Measurements from ENCODE around the gene ST8SIA2. TPM values are rescaled to one million over a fixed set of nuclear protein-coding genes. Genes with fewer than 3 reads are reported as not detected.

Gene ST8SIA2
- total and polyA plus RNA-seq, 4 donors = not detected

DNA sequence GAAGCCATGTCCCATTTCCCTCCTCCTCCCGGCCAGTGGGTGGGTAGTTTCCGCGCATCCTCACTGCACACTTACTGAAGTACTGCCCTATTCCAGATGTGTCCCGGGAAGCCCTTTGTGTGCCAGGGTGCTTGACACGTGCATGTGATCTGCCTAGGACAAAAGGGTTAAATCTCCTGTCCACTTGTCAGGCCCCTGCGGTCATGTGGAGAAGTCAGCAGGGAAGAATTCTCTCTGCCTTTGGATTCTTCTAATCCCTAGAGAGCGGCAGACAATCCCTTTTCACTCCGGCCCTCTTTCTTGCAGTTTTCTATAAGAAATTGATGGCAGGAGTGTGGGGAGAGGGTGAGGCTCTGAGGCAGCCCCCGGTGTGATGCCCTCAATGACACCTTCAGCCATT is 19.8 kb downstream of the ST8SIA2 start:
- H3K9ac ChIP-seq (ENCODE audit: low read depth in 1 of 2, low read length in 2 of 2) = no peak overlapping the region
- TF ChIP-seq TAF1 (conservative IDR thresholded peaks at IDR 0.05) (no peak), HNF4A (conservative IDR thresholded peaks at IDR 0.05) (no peak), JUND (IDR thresholded peaks at IDR 0.05) (no peak), NR2F2 (IDR thresholded peaks at IDR 0.05) (no peak), RAD21 (IDR thresholded peaks at IDR 0.05) (no peak), FOXA1 (IDR thresholded peaks at IDR 0.05) (no peak)
- TF ChIP-seq, protein P1, sequence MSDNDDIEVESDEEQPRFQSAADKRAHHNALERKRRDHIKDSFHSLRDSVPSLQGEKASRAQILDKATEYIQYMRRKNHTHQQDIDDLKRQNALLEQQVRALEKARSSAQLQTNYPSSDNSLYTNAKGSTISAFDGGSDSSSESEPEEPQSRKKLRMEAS (IDR thresholded peaks at IDR 0.05) = no peak
- no peaks in the 10 kb centered on the region for H3K4me1 ChIP-seq (ENCODE audit: control insufficient read depth in 4 of 4, insufficient read depth in 4 of 4, low read length in 3 of 4)
- no peak overlapping the region for H3K27ac ChIP-seq (ENCODE audit: low read depth in 1 of 2, low read length in 2 of 2)
- H3K9me3 ChIP-seq (ENCODE audit: control insufficient read depth in 4 of 4, low read length in 3 of 4) = no peaks in the 10 kb centered on the region
- H3K36me3 ChIP-seq (ENCODE audit: control insufficient read depth in 4 of 4, insufficient read depth in 3 of 4, low read depth in 1 of 4, low read length in 3 of 4) = no peaks in the 10 kb centered on the region
- no peak for DNase-seq (ENCODE audit: low spot score)
- peaks cover 0 to 11% (median 0%) of the 10 kb centered on the region in 4 donors for H3K27me3 ChIP-seq (ENCODE audit: control insufficient read depth in 4 of 4, insufficient read depth in 4 of 4, low read length in 3 of 4)
- WGBS = 57% methylated on average over 9 of the region's 9 CpGs
- H3K4me3 ChIP-seq (ENCODE audit: low read depth in 1 of 3, low read length in 3 of 3) = no peak overlapping the region

DNA sequence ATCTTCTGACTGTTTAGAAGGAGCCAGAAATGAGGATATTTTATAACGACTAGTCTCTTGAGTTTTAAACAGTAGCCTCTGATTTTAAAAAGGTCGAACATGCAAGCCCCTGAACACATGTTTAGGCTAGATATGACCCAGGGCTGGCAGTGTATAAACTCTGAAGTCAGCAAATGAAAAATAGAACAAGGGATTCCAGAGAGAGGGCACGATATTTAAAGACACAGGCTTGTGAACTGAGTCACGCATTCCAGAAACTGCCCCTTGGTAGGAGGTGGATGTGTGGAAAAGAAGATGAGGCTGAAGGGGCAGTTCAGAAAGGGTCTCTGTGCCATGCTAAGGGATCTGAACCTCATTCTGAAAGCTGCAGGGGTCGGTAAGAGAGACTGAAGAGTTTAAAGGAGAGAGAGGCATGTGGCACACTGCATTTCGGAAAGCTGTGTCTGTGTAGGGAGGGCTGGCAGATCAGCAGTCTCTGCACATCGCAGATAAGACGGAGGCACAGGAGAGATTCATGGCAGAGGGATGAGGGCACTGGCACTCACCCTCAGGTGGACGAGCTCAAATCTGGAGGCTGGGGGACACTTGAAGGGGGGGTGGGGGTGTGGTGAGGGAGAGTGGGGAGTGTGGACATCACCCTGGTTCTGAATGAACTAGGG is 22.1 kb downstream of the ST8SIA2 start:
- peaks cover 0 to 5% (median 0%) of the 10 kb centered on the region in 4 donors for H3K27me3 ChIP-seq (ENCODE audit: control insufficient read depth in 4 of 4, insufficient read depth in 4 of 4, low read length in 3 of 4)
- no peaks in the 10 kb centered on the region for H3K4me1 ChIP-seq (ENCODE audit: control insufficient read depth in 4 of 4, insufficient read depth in 4 of 4, low read length in 3 of 4)
- H3K9me3 ChIP-seq (ENCODE audit: control insufficient read depth in 4 of 4, low read length in 3 of 4) = no peaks in the 10 kb centered on the region
- no peak overlapping the region for H3K9ac ChIP-seq (ENCODE audit: low read depth in 1 of 2, low read length in 2 of 2)
- WGBS = 67% methylated on average over 9 of the region's 9 CpGs
- H3K4me3 ChIP-seq (ENCODE audit: low read depth in 1 of 3, low read length in 3 of 3) = no peak overlapping the region
- TF ChIP-seq RAD21 (IDR thresholded peaks at IDR 0.05) (no peak), FOXA2 (IDR thresholded peaks at IDR 0.05) (no peak), HNF4A (conservative IDR thresholded peaks at IDR 0.05) (no peak), HNF4G (IDR thresholded peaks at IDR 0.05) (no peak), GABPA (IDR thresholded peaks at IDR 0.05 in 1 of 2, conservative IDR thresholded peaks at IDR 0.05 in 1 of 2) (no peak), NR2F2 (IDR thresholded peaks at IDR 0.05) (no peak), YY1 (IDR thresholded peaks at IDR 0.05) (no peak), SP1 (IDR thresholded peaks at IDR 0.05) (no peak), FOXA1 (IDR thresholded peaks at IDR 0.05) (no peak), EGR1 (IDR thresholded peaks at IDR 0.05; ENCODE audit: low read depth in 2 of 2) (no peak), JUND (IDR thresholded peaks at IDR 0.05) (no peak), TAF1 (conservative IDR thresholded peaks at IDR 0.05) (no peak), RXRA (IDR thresholded peaks at IDR 0.05) (no peak)
- TF ChIP-seq, protein P2, sequence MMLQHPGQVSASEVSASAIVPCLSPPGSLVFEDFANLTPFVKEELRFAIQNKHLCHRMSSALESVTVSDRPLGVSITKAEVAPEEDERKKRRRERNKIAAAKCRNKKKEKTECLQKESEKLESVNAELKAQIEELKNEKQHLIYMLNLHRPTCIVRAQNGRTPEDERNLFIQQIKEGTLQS (IDR thresholded peaks at IDR 0.05) = no peak
- TF ChIP-seq, protein P3, sequence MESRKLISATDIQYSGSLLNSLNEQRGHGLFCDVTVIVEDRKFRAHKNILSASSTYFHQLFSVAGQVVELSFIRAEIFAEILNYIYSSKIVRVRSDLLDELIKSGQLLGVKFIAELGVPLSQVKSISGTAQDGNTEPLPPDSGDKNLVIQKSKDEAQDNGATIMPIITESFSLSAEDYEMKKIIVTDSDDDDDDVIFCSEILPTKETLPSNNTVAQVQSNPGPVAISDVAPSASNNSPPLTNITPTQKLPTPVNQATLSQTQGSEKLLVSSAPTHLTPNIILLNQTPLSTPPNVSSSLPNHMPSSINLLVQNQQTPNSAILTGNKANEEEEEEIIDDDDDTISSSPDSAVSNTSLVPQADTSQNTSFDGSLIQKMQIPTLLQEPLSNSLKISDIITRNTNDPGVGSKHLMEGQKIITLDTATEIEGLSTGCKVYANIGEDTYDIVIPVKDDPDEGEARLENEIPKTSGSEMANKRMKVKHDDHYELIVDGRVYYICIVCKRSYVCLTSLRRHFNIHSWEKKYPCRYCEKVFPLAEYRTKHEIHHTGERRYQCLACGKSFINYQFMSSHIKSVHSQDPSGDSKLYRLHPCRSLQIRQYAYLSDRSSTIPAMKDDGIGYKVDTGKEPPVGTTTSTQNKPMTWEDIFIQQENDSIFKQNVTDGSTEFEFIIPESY (IDR thresholded peaks at IDR 0.05) = no peak
- TF ChIP-seq, protein P1 (IDR thresholded peaks at IDR 0.05) = no peak
- TF ChIP-seq, protein P4, sequence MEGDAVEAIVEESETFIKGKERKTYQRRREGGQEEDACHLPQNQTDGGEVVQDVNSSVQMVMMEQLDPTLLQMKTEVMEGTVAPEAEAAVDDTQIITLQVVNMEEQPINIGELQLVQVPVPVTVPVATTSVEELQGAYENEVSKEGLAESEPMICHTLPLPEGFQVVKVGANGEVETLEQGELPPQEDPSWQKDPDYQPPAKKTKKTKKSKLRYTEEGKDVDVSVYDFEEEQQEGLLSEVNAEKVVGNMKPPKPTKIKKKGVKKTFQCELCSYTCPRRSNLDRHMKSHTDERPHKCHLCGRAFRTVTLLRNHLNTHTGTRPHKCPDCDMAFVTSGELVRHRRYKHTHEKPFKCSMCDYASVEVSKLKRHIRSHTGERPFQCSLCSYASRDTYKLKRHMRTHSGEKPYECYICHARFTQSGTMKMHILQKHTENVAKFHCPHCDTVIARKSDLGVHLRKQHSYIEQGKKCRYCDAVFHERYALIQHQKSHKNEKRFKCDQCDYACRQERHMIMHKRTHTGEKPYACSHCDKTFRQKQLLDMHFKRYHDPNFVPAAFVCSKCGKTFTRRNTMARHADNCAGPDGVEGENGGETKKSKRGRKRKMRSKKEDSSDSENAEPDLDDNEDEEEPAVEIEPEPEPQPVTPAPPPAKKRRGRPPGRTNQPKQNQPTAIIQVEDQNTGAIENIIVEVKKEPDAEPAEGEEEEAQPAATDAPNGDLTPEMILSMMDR (IDR thresholded peaks at IDR 0.05; ENCODE audit: low read depth, low read length, missing input control) = no peak
- no peak overlapping the region for H3K27ac ChIP-seq (ENCODE audit: low read depth in 1 of 2, low read length in 2 of 2)
- no peak for DNase-seq (ENCODE audit: low spot score)
- no peaks in the 10 kb centered on the region for H3K36me3 ChIP-seq (ENCODE audit: control insufficient read depth in 4 of 4, insufficient read depth in 3 of 4, low read depth in 1 of 4, low read length in 3 of 4)
